K562 (cell line): ENCODE data around the gene PNPLA7. TPM values are rescaled to one million over a fixed set of nuclear protein-coding genes. Genes with fewer than 3 reads are reported as not detected.

Experiments
- CHD2 ChIP-seq: IDR thresholded peaks from 2 replicates; pipeline ENCODE4 v1.6.1; 2011; ENCODE audit warnings: low read depth, low read length
- CUX1 ChIP-seq: fragments of 200-800 bp; sonication (Bioruptor generic); IDR thresholded peaks from 2 replicates; pipeline ENCODE4 v1.6.1; 2016; ENCODE audit warnings: missing genetic modification characterization, missing compliant biosample characterization
- ILF3 ChIP-seq: fragments of 450-650 bp; IDR thresholded peaks from 2 replicates; pipeline ENCODE4 v1.6.1; 2018; ENCODE audit warnings: antibody characterized with exemption, mild to moderate bottlenecking, moderate library complexity, borderline replicate concordance
- SREBF1 ChIP-seq: fragments of 150-350 bp; IDR thresholded peaks from 2 replicates; pipeline ENCODE4 v1.6.1; 2014; ENCODE audit warnings: antibody characterized with exemption, low read depth, low read length, borderline replicate concordance
- STAG1 ChIP-seq: sonication (generic); formaldehyde crosslinking; IDR thresholded peaks from 2 replicates; pipeline ENCODE4 v1.5.0; 2020; ENCODE audit warnings: missing genetic modification reagents, borderline replicate concordance
- ZNF174 ChIP-seq: fragments of 250-450 bp; sonication (Bioruptor Pico); IDR thresholded peaks from 2 replicates; pipeline ENCODE4 v1.4.0; 2020; ENCODE audit warnings: mild to moderate bottlenecking
- ZNF280B ChIP-seq: fragments of 250-450 bp; sonication (Bioruptor Pico); IDR thresholded peaks from 2 replicates; pipeline ENCODE4 v1.5.1; 2021; ENCODE audit warnings: mild to moderate bottlenecking
- ZNF316 ChIP-seq: fragments of 450-650 bp; IDR thresholded peaks from 2 replicates; pipeline ENCODE4 v1.6.1; 2016
- ZNF347 ChIP-seq: fragments of 450-650 bp; formaldehyde crosslinking; IDR thresholded peaks from 2 replicates; pipeline ENCODE4 v1.4.0; 2020; ENCODE audit warnings: low read depth, mild to moderate bottlenecking, moderate library complexity
- polyA plus RNA-seq, 8 experiments: library from polyadenylated mRNA; depleted of rRNA in 4 of 8; stranded (reverse) in 5 of 8; unstranded in 3 of 8; fragments of >200 nt; fragmentation: Nextera tagmentation in 2 of 8; fragmentation: Illumina TruSeq in 1 of 8; extraction: Ambion mirVana in 2 of 8; extraction: Trizol in 1 of 8; gene quantifications; 2 replicates each; pipeline versions ENCODE4 v1.2.1 to v1.2.3, GENCODE V29; 2011 to 2014; ENCODE audit warnings: inconsistent platforms in 1 of 8, missing spikeins in 1 of 8
- total RNA-seq, 7 experiments: library from RNA; depleted of rRNA in 6 of 7; stranded (reverse); fragments of >200 nt in 6 of 7; fragmentation: Illumina TruSeq in 2 of 7; extraction: Trizol in 2 of 7; gene quantifications; 2 replicates each; pipeline versions ENCODE4 v1.2.1 to v1.2.3, GENCODE V29; 2011 to 2021; ENCODE audit warnings: low replicate concordance in 1 of 7
- TF ChIP-seq, protein P1 (sequence below), 2 experiments: fragments of 450-650 bp; formaldehyde crosslinking in 1 of 2; IDR thresholded peaks; 2 replicates each; pipeline versions ENCODE4 v1.4.0 to v1.6.1; 2014 to 2020; ENCODE audit warnings: mild to moderate bottlenecking in 2 of 2, borderline replicate concordance in 1 of 2, low read depth in 1 of 2

The PNPLA7 gene
- total and polyA plus RNA-seq, 9 of the 15 experiments (the other 6 are each of a cell fraction or from before 2014, with no cell fraction given): 0.01 to 0.85 (median 0.19) TPM; not detected in 1

DNA sequence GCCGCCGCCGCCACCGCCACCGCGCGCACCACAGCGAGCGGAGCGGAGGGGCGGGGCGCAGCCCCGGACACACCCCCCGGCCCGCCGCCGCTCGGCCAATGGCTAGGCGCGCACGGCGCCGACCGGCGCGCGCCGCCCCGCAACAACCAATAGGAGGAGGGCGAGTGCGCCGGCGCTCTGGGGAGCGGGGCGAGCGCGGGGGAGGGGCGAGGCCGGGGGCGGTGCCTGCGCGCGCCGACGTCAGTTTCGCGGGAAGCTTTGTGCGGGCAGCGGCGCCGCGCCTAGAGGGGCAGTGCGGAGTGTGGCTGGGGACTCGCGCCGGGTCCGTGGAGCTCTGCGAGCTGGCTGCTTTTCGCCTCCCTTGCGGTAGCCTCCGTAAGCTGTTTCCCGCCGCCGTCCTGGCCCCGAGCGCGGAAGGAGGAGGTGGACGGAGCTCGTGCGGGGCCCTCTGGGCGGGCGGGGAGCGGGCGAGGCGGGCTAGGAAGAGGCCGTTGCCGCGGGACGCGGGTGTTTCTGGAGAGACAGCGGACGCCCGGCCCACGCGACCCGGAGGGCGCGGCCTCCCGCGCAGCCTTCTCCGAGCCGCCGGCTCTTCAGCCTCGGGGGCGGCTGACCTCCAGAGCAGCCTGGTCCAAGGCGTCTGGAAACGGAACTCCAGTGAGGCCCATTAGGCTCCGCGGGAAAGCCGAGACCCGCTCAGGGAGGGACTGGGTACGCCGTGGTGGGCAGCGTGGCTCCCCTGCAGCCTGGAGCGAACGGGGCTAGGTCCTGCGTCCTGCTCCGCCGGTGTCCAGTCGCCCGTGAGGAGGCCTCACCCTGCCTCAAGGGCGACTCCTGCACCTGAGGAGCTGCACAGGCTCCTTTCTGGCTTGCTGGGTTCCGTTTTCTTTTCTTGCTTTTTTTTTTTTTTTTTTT lies 40.5 kb upstream of the PNPLA7 start, which contains the start of gene ZMYND19 (continued):
- TF ChIP-seq, protein P1, sequence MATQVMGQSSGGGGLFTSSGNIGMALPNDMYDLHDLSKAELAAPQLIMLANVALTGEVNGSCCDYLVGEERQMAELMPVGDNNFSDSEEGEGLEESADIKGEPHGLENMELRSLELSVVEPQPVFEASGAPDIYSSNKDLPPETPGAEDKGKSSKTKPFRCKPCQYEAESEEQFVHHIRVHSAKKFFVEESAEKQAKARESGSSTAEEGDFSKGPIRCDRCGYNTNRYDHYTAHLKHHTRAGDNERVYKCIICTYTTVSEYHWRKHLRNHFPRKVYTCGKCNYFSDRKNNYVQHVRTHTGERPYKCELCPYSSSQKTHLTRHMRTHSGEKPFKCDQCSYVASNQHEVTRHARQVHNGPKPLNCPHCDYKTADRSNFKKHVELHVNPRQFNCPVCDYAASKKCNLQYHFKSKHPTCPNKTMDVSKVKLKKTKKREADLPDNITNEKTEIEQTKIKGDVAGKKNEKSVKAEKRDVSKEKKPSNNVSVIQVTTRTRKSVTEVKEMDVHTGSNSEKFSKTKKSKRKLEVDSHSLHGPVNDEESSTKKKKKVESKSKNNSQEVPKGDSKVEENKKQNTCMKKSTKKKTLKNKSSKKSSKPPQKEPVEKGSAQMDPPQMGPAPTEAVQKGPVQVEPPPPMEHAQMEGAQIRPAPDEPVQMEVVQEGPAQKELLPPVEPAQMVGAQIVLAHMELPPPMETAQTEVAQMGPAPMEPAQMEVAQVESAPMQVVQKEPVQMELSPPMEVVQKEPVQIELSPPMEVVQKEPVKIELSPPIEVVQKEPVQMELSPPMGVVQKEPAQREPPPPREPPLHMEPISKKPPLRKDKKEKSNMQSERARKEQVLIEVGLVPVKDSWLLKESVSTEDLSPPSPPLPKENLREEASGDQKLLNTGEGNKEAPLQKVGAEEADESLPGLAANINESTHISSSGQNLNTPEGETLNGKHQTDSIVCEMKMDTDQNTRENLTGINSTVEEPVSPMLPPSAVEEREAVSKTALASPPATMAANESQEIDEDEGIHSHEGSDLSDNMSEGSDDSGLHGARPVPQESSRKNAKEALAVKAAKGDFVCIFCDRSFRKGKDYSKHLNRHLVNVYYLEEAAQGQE (IDR thresholded peaks at IDR 0.05; ENCODE audit: borderline replicate concordance): no peak
- TF ChIP-seq, protein P1 (CRISPR knock-in tag; IDR thresholded peaks at IDR 0.05; ENCODE audit: low read depth): no peak
- no peak for TF ChIP-seq ZNF174 (CRISPR knock-in tag)
- peak; percentile 60 for TF ChIP-seq ZNF316
- no peak for TF ChIP-seq ILF3
- TF ChIP-seq SREBF1: no peak
- TF ChIP-seq ZNF347 (CRISPR knock-in tag): no peak
- TF ChIP-seq ZNF280B (CRISPR knock-in tag): no peak
- TF ChIP-seq CHD2: no peak
- no peak for TF ChIP-seq STAG1 (CRISPR knock-in tag)
- no peak for TF ChIP-seq CUX1
